NCI-H1930 (cell line): ENCODE data around the gene ARL13A.
"Not testable (repeated sequence)": the region's sequence is repeated elsewhere in the genome, so short reads cannot be mapped to it uniquely, and the experiment has no call there.

Experiments
- DNase-seq, 2 experiments: peaks; one replicate each; lab custom pipeline; 2025; lab: John Stamatoyannopoulos, UW

ARL13A gene

GRCh38 chrX:100990139-100990538 is 20.6 kb downstream of the ARL13A start:
- DNase-seq: no peak

GRCh38 chrX:100994352-100995281 is 25.1 kb downstream of the ARL13A start:
- no peak for DNase-seq

DNA sequence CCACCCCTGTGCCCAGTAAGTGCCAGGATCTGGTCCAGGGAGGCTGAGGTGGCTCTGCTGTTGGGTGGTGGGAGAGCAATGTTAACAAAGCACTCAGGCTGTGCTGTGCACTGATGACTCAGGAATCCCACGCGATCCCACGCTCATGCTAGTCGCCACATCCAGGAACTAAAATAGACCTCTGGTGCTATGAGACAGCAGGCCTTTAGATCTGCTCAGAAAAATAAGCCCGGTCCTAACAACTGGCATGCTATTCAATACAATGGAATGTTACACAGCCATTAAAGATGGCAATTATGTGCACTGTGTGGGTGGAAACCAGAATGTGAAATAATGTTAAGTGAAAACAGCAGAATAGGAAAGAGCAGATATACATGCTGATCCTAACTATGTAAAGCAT is 26.0 kb downstream of the ARL13A start:
- DNase-seq: no peak

GRCh38 chrX:100999451-100999850 is 29.9 kb downstream of the ARL13A start:
- DNase-seq: no peak

- DNase-seq: no peak
These were observed 39.6 kb downstream of the ARL13A start for GRCh38 chrX:101009090-101009489.

DNA sequence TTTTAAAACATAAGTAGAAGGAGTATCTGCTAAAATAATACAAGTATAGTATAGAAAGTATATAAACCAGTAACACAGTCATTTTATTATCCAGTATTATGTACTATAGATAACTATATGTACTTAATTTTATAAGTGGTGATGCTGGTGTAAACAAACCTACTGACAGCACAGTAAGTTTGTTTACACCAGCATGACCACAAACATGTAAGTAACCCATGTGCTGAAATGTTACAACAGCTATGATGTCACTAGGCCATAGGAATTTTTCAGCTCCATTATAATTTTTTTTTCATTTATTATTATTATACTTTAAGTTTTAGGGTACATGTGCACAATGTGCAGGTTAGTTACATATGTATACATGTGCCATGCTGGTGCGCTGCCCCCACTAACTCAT is 42.5 kb downstream of the ARL13A start:
- DNase-seq: not testable (repeated sequence)

- no peak for DNase-seq
These were observed 52.5 kb downstream of the ARL13A start for GRCh38 chrX:101022020-101022419.

- DNase-seq: no peak
These were observed 55.6 kb downstream of the ARL13A start for GRCh38 chrX:101025126-101025525.

GRCh38 chrX:101028562-101028961 is 59.1 kb downstream of the ARL13A start:
- no peak for DNase-seq

DNA sequence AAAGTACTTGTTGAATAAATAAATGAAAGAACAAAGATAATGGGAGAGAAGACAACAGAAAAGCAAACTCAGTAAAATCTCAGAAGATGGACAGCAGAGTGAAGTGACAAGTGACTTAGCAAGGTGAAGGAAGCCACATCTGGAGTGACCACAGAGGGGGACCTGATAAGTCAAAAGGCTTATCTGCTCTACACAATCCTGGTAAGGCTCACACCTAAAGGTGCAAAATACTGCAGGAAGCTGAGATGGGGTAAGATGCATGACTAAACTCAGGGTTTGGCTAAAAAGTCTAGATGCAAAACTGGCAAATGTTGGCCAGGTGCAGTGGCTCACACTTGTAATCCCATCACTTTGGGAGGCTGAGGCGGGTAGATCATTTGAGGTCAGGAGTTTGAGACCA is 60.2 kb downstream of the ARL13A start:
- DNase-seq: no peak

DNA sequence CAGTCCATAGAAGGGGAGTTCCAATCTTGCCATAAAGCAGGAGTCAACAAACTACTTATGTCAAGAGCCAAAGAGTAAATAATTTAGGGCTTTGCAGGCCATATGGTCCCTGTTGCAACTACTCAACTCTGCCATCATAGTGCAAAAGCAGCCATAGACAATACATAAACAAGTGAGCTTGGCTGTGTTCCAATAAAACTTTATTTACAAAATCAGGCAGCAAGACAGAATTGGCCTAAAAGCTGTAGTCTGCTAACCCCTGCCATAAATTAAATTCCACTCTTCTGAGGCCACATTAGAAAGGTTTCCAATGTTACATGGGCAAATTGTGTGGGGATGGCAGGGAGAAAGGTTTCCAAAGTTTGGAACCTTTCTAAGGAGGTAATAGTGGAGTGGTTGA is 67.7 kb downstream of the ARL13A start:
- no peak for DNase-seq

DNA sequence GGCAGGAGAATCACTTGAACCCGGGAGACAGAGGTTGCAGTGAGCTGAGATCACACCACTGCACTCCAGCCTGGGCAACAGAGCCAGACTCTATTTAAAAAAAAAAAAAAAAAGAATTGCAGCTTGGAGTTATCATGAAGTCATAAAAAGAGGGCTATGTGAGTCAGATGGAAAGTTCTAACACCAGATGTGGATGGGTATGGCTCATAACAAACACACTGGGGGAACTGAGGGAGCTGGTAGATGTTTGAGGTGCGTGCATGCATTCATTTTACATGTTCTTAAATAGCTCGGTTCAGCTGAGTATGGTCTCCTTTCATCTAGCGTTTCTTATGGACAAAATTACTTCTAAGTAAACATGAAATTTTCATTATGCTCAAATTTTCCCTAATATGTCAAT is 70.7 kb downstream of the ARL13A start:
- DNase-seq: no peak
